Measurements from ENCODE around the gene GPATCH2.

GRCh38 chr1:217472915-217473314 is 158.0 kb downstream of the GPATCH2 start:
- no peak for TF ChIP-seq GATA2 (IDR thresholded peaks at IDR 0.05; ENCODE audit: low read depth, low read length)
- TF ChIP-seq GATA3 (IDR thresholded peaks at IDR 0.05; ENCODE audit: low read depth, low read length) = no peak
